NT2/D1 (cell line): Measurements from ENCODE around the gene SUGP2.

Source experiments
- SUZ12 ChIP-seq: IDR thresholded peaks from 2 replicates; pipeline ENCODE4 v1.6.1; 2011; ENCODE audit not compliant: insufficient read length, insufficient read depth; ENCODE audit errors: extremely low read depth
- ZNF274 ChIP-seq: IDR thresholded peaks from 2 replicates; pipeline ENCODE4 v1.6.1; 2011; ENCODE audit warnings: mild to moderate bottlenecking, low read depth, low read length

DNA sequence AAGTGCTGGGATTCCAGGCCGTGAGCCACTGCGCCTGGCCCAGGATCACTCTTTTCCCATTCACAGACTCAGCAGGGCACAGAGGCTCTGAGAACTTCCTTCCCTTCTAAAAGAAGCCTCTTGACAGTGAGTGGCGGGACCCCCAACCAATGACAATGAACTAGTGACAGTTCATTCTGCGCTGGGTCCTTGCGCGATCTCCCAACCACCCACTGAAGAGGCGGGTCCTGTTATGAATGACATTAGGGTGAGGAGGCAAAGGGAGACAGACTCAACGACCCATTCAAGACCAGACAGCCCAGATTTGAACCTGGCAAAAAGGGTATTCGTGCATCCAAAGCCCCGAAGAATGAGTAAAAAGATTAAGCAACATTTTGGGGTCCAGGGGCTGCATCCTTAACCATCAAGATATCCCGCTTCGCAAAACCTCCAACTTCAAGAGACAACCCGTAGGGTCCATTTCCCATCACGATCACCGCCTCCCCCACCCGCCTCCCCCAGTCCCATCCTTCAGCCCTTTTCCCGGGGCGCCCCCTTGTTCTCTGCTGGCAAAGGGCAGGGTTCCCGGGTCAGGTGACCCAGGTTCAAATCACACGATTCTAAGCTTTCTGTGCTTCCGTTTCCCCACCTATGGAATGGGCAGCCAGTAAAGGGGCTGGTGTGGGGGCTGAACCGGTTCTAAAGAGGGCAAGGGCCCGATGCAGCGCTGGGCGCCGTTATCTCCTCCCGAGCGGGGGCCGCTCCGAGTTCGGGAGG lies 719 bp downstream of the SUGP2 start:
- no peak for TF ChIP-seq SUZ12
- TF ChIP-seq ZNF274: no peak
